Stimulated activated CD4-positive, alpha-beta T cell treated with anti-CD3 and anti-CD28 coated beads, TNF-alpha, amount 100 ng/mL, for 48 hours (primary cell): ENCODE measurements around the gene DOCK3.
"Not testable (repeated sequence)": the region's sequence is repeated elsewhere in the genome, so short reads cannot be mapped to it uniquely, and the experiment has no call there.

ENCODE experiments used
- DNase-seq, 3 donors: peaks; one replicate each; pipeline ENCODE4 v3.0.0-alpha.2; 2020; ENCODE audit warnings: low read depth in 3 of 3

Gene DOCK3

GRCh38 chr3:50676031-50676705 is 1.4 kb downstream of the DOCK3 start:
- no peak for DNase-seq

DNA sequence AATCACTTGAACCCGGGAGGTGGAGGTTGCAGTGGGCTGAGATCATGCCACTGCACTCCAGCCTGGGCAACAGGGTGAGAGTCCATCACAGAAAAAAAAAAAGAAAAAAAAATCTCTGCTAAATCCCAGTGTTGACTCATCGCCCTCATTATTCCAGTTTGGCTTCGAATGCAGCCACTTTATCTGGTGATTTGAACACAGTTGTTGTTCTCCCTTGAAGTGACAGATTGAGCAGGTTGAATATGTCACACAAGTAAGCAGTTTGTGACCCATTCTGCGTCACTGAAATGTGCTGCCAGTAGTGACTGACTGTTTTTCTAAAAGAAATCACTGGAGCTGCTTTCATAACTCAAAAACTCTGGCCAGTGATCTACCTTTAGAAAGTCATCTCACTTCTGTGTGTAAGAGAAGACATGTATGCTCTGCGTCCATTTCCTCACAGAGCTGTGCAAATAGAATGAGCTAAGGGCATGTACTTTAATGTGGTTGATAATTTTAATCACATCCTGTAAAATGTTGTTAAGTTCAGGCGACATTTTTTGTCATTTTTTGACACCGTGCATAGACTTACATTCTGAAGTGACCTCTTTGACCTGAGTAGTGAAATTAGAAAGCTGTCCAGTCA is 12.5 kb downstream of the DOCK3 start:
- DNase-seq, result no peak

DNA sequence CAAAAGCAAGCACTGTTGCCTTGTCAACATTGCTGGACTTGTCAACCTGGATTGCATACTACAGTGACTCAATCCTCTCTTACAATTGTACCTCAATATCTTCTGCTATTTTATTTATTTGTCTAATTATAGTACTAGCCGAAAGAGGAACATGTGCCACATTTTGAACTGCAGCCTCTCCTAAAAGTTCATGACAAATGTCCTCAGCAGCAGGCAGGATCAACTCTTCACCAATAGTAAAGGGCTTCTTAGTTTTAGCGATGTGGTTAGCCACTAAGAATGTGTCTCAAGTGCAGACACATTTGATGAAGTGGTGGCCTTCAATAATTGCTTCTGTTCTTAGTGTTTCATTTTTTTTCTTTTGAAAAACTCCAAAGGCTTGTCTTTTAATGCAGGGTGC is 13.2 kb downstream of the DOCK3 start:
- no peak for DNase-seq

GRCh38 chr3:50688602-50689001 is 13.9 kb downstream of the DOCK3 start:
- DNase-seq, result not testable (repeated sequence)

GRCh38 chr3:50689558-50689957 is 14.8 kb downstream of the DOCK3 start:
- DNase-seq, result no peak

- no peak for DNase-seq
Measured at GRCh38 chr3:50695031-50695430, 20.3 kb downstream of the DOCK3 start.

DNA sequence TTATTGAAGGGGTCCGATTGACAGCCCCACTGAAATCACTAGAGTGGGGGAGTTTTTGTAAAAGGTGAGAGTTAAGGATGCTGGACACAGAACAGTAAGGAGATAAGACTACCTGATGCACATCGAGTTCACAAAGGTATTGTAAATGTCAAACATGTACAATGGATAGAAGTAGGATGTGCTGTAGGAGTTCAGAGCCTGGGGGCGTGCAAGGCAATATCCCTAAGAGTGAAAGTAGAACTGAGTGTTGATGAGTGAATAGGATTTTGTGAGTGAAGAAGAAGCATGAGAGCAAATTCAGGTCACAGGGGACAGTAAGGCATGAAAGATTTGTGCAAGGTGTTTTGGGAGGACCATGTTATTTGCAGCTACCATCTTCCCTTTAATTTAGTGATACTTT is 21.5 kb downstream of the DOCK3 start:
- no peak for DNase-seq

- DNase-seq, result no peak
Measured at GRCh38 chr3:50698269-50698668, 23.5 kb downstream of the DOCK3 start.

GRCh38 chr3:50708620-50709019 is 33.9 kb downstream of the DOCK3 start:
- DNase-seq, result no peak

DNA sequence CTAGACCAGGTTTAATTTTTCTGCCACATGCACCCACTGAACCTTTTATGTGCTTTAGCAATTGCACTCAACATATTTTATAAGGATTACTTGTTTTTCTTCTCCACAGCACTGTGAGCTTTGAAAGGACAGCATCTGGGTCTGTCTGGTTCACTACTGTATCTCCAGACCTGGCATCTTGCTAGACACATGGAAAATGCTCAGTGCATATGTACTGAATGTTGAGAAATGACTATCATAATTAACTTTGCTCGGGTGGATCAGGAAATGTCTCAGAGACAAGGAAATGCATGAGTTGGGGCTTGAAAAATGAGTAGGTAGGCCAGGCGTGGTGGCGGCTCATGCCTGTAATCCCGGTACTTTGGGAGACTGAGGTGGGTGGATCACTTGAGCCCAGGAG is 40.2 kb downstream of the DOCK3 start:
- DNase-seq, result no peak

- no peak for DNase-seq
Measured at GRCh38 chr3:50724831-50725230, 50.1 kb downstream of the DOCK3 start.

GRCh38 chr3:50734985-50735384 is 60.3 kb downstream of the DOCK3 start:
- DNase-seq, result no peak

GRCh38 chr3:50737193-50737905 is 62.6 kb downstream of the DOCK3 start:
- DNase-seq, result no peak

- DNase-seq, result no peak
Measured at GRCh38 chr3:50737906-50738598, 63.3 kb downstream of the DOCK3 start.

GRCh38 chr3:50743643-50744042 is 68.9 kb downstream of the DOCK3 start:
- no peak for DNase-seq

DNA sequence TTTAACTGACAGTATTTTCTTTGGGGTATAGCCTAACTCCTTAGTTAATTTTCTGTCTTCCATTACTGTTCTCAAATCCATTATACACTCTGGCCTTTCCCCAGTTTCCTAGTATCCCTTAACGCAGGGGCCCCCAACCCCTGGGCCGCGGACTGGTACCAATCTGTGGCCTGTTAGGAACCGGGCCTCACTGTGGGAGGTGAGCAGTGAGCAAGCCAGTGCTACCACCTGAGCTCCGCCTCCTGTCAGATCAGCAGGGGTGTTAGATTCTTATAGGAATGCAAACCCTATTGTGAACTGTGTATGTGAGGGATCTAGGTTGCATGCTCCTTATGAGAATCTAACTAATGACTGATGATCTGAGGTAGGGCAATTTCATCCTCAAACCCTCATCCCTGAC is 75.1 kb downstream of the DOCK3 start:
- no peak for DNase-seq

GRCh38 chr3:50759015-50759414 is 84.3 kb downstream of the DOCK3 start:
- no peak for DNase-seq

GRCh38 chr3:50777680-50778079 is 103.0 kb downstream of the DOCK3 start:
- no peak for DNase-seq

DNA sequence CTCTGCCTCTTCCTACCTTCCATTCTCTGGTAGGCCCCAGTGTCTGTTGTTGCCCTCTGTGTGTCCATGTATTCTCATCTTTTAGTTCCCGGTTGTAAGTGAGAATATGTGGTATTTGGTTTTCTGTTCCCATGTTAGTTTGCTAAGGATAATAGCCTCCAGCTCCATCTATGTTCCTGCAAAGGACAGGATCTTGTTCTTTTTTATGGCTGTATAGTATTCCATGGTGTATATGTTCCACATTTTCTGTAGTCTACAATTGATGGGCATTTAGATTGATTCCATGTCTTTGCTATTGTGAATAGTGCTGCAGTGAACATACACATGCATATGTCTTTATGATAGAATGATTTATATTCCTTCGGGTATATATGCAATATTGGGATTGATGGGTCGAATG is 107.0 kb downstream of the DOCK3 start:
- not testable (repeated sequence) for DNase-seq

GRCh38 chr3:50786631-50787030 is 111.9 kb downstream of the DOCK3 start:
- DNase-seq, result no peak

DNA sequence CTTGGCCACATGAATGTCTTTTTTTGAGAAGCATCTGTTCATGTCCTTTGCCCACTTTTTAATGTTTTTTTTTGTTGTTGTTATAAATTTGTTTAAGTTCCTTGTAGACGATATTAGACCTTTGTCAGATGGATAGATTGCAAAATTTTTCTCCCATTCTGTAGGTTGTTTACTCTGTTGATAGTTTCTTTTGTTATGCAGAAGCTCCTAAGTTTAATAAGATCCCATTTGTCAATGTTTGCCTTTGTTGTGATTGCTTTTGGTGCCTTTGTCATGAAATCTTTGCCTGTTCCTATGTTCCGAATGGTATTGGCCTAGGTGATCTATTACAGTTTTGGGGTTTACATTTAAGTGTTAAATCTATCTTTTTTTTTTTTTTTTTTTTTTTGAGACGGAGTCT is 116.2 kb downstream of the DOCK3 start:
- not testable (repeated sequence) for DNase-seq

DNA sequence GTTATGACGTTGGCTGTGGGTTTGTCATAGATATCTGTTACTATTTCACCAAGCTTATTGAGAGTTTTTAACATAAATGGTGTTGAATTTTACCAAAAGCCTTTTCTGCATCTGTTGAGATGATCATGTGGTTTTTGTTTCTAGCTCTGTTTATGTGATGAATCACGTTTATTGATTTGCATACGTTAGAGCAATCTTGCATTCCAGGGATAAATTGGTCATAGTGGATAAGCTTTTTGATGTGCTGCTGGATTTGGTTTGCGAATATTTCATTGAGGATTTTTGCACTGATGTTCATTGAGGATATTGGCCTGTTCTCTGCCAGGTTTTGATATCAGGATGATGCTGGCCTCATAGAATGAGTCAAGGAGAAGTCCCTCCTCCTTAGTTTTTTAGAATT is 117.8 kb downstream of the DOCK3 start:
- no peak for DNase-seq

- not testable (repeated sequence) for DNase-seq
Measured at GRCh38 chr3:50803805-50804204, 129.1 kb downstream of the DOCK3 start.
